Neural cell (in vitro differentiated cells): ENCODE measurements around the gene SERPINI2. TPM values are rescaled to one million over a fixed set of nuclear protein-coding genes. Genes with fewer than 3 reads are reported as not detected.

Experiments used
- H2AFZ ChIP-seq: fragments of 200-600, 300-800 bp; sonication (generic), shearing (Covaris generic); 2 replicates; pipeline ENCODE4 v1.6.0; 2014; ENCODE audit warnings: low read depth, mild to moderate bottlenecking, antibody characterized with exemption, low read length, moderate library complexity
- H3F3A ChIP-seq: fragments of 200-600 bp; shearing (Covaris generic); 2 replicates; pipeline ENCODE4 v1.6.1; 2016; ENCODE audit warnings: mild to moderate bottlenecking, moderate library complexity, mixed read lengths, antibody characterized with exemption, low read length; ENCODE audit not compliant: insufficient read depth, poor library complexity, severe bottlenecking
- H3K27ac ChIP-seq: fragments of 200-600, 300-800 bp; sonication (generic), shearing (Covaris generic); 2 replicates; pipeline ENCODE4 v1.5.1; 2014; ENCODE audit warnings: mild to moderate bottlenecking, low read length, moderate library complexity
- H3K27me3 ChIP-seq: fragments of 300-800, 200-600 bp; sonication (generic), shearing (Covaris generic); 2 replicates; pipeline ENCODE4 v1.6.0; 2014; ENCODE audit warnings: mild to moderate bottlenecking, low read depth, low read length, moderate library complexity; ENCODE audit not compliant: insufficient read depth
- H3K36me3 ChIP-seq: fragments of 300-800, 200-600 bp; sonication (generic), shearing (Covaris generic); 2 replicates; pipeline ENCODE4 v1.5.1; 2014; ENCODE audit warnings: mild to moderate bottlenecking, antibody characterized with exemption, low read length, moderate library complexity; ENCODE audit not compliant: insufficient read depth
- H3K4me2 ChIP-seq: fragments of 300-800, 200-600 bp; sonication (generic), shearing (Covaris generic); 2 replicates; pipeline ENCODE4 v1.6.0; 2014; ENCODE audit warnings: mild to moderate bottlenecking, low read length
- H3K4me3 ChIP-seq: fragments of 300-800, 200-600 bp; sonication (generic), shearing (Covaris generic); 2 replicates; pipeline ENCODE4 v1.5.1; 2014; ENCODE audit warnings: mild to moderate bottlenecking, low read length, moderate library complexity
- H3K79me2 ChIP-seq: fragments of 200-600 bp; shearing (Covaris generic); replicated peaks from 2 replicates; pipeline ENCODE4 v1.6.0; 2014; ENCODE audit warnings: mild to moderate bottlenecking, low read length, moderate library complexity; ENCODE audit not compliant: insufficient read depth
- H3K9ac ChIP-seq: fragments of 300-800, 200-600 bp; sonication (generic), shearing (Covaris generic); 2 replicates; pipeline ENCODE4 v1.6.1; 2016; ENCODE audit warnings: mild to moderate bottlenecking, low read length, mixed read lengths
- H3K9me2 ChIP-seq: fragments of 200-600 bp; shearing (Covaris generic); 2 replicates; pipeline ENCODE4 v1.6.1; 2016; ENCODE audit warnings: mild to moderate bottlenecking, low read length, mixed read lengths; ENCODE audit not compliant: insufficient read depth
- H3K9me3 ChIP-seq: fragments of 200-600, 300-800 bp; sonication (generic), shearing (Covaris generic); 2 replicates; pipeline ENCODE4 v1.6.1; 2016; ENCODE audit warnings: mild to moderate bottlenecking, mixed run types, low read length, moderate library complexity, mixed read lengths
- H4K20me1 ChIP-seq: fragments of 200-600 bp; shearing (Covaris generic); 2 replicates; pipeline ENCODE4 v1.6.1; 2016; ENCODE audit warnings: mild to moderate bottlenecking, mixed run types; ENCODE audit not compliant: insufficient read depth
- CTCF ChIP-seq: fragments of 450-650 bp; IDR thresholded peaks from 2 replicates; pipeline ENCODE4 v1.5.1; 2014; ENCODE audit warnings: antibody characterized with exemption, mild to moderate bottlenecking, moderate library complexity; ENCODE audit not compliant: poor library complexity, severe bottlenecking
- EP300 ChIP-seq: fragments of 450-650 bp; conservative IDR thresholded peaks from 2 replicates; pipeline ENCODE4 v1.6.1; 2014; ENCODE audit warnings: antibody characterized with exemption, mild to moderate bottlenecking, moderate library complexity; ENCODE audit not compliant: poor library complexity, severe bottlenecking
- EZH2 ChIP-seq: fragments of 200-600, 300-800 bp; shearing (Covaris generic), sonication (generic); IDR thresholded peaks from 2 replicates; pipeline ENCODE4 v1.6.1; 2014; ENCODE audit warnings: antibody characterized with exemption, low read length, borderline replicate concordance, mild to moderate bottlenecking; ENCODE audit not compliant: insufficient read depth, poor library complexity, severe bottlenecking
- MXI1 ChIP-seq: fragments of 450-650 bp; conservative IDR thresholded peaks from 2 replicates; pipeline ENCODE4 v1.6.1; 2014; ENCODE audit warnings: antibody characterized with exemption, mild to moderate bottlenecking; ENCODE audit not compliant: poor library complexity, severe bottlenecking
- POLR2AphosphoS5 ChIP-seq: IDR thresholded peaks from 2 replicates; pipeline ENCODE4 v1.6.1; 2012
- RAD21 ChIP-seq: fragments of 450-650 bp; conservative IDR thresholded peaks from 2 replicates; pipeline ENCODE4 v1.6.1; 2014; ENCODE audit warnings: antibody characterized with exemption, mild to moderate bottlenecking, moderate library complexity
- REST ChIP-seq: IDR thresholded peaks from 2 replicates; pipeline ENCODE4 v1.6.1; 2012; ENCODE audit warnings: borderline replicate concordance
- SMC3 ChIP-seq: fragments of 450-650 bp; conservative IDR thresholded peaks from 2 replicates; pipeline ENCODE4 v1.6.1; 2014; ENCODE audit warnings: antibody characterized with exemption, mild to moderate bottlenecking, moderate library complexity; ENCODE audit not compliant: poor library complexity
- TAF1 ChIP-seq: IDR thresholded peaks from 2 replicates; pipeline ENCODE4 v1.6.1; 2012; ENCODE audit warnings: low read depth
- polyA plus RNA-seq: library from polyadenylated mRNA; depleted of rRNA; stranded (reverse); fragments of >200 nt; gene quantifications from 2 replicates; pipeline ENCODE4 v1.2.3, GENCODE V29; 2014

SERPINI2 gene
- polyA plus RNA-seq, 1 donor from 2014 or later = 1.7 TPM

DNA sequence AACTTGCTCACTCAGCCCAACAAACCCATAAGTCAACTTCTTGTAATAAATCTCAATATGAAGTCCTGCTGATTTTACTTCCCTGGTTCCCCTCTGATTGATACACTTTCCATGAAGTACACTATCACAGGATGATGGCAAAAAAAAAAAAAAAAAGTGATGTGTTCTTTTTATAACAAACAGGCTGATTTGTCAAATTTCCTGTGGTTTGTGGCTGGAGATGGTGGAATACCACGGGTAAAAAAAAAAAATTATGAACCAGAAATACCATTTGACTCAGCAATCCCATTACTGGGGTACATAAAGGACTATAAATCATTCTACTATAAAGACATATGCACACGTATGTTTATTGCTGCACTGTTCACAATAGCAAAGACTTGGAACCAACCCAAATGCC, 10.7 kb upstream of the SERPINI2 start:
- Histone ChIP-seq H3K9ac (no peak overlapping the region), H4K20me1 (no peaks in the 10 kb centered on the region), H3K27ac (no peak overlapping the region), H3K79me2 (no peaks in the 10 kb centered on the region), H3K36me3 (no peaks in the 10 kb centered on the region), H3K27me3 (no peaks in the 10 kb centered on the region), H3K4me2 (no peak overlapping the region), H3K4me3 (no peak overlapping the region), H3K9me2 (no peaks in the 10 kb centered on the region), H3K9me3 (no peaks in the 10 kb centered on the region), H2AFZ (no peak overlapping the region), H3F3A (no peaks in the 10 kb centered on the region)
- TF ChIP-seq POLR2AphosphoS5 (no peak), EZH2 (no peak), EP300 (no peak), MXI1 (no peak), CTCF (no peak), SMC3 (no peak), TAF1 (no peak), REST (no peak), RAD21 (no peak)

DNA sequence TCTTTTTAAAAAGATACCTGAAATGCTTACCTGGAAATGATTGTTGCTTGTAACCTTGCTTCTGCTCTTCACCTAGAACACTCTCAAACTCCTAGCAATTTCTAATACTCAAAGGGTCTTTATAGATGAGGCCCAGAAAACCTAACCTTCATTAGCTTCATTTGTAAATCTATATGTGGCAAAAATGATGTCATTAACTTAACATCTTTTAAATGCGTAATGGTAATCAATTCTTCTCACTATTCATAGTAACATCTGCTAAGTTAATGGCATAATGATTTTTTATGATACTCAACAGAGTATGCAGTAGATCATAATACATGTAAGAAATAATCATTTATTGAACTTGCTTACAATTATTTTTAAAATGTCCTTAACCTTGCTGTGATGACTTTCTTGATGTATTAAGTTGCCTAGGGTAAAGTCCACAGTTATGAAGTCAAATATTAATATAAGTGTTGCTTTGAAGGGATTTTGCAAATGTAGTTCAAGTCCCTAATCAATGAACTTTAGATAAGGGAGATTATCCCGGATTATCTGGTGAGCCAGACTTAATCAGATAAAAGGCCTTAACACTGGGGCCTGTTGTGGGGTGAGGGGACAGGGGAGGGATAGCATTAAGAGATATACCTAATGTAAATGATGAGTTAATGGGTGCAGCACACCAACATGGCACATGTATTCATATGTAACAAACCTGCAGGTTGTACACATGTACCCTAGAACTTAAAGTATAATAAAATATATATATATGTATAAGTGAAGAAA, 10.1 kb upstream of the SERPINI2 start:
- Histone ChIP-seq H3K9me2 (no peaks in the 10 kb centered on the region), H3K36me3 (no peaks in the 10 kb centered on the region), H3F3A (no peaks in the 10 kb centered on the region), H4K20me1 (no peaks in the 10 kb centered on the region), H3K79me2 (no peaks in the 10 kb centered on the region), H3K27me3 (no peaks in the 10 kb centered on the region), H3K27ac (no peak overlapping the region), H3K9ac (no peak overlapping the region), H3K4me2 (no peak overlapping the region), H2AFZ (no peak overlapping the region), H3K9me3 (no peaks in the 10 kb centered on the region), H3K4me3 (no peak overlapping the region)
- TF ChIP-seq POLR2AphosphoS5 = no peak
- no peak for TF ChIP-seq REST
- TF ChIP-seq SMC3 = no peak
- TF ChIP-seq RAD21 = no peak
- TF ChIP-seq TAF1 = no peak
- TF ChIP-seq CTCF = no peak
- no peak for TF ChIP-seq MXI1
- TF ChIP-seq EP300 = no peak
